Embryonic facial prominence (tissue), 1 donor: Measurements from ENCODE around the gene CENPL.

Experiments used
- DNase-seq: peaks from one replicate; pipeline ENCODE4 v3.0.0-alpha.2; 2016; ENCODE audit errors: extremely low spot score

CENPL gene

GRCh38 chr1:173758110-173758509 is 66.6 kb downstream of the CENPL start:
- DNase-seq: no peak

DNA sequence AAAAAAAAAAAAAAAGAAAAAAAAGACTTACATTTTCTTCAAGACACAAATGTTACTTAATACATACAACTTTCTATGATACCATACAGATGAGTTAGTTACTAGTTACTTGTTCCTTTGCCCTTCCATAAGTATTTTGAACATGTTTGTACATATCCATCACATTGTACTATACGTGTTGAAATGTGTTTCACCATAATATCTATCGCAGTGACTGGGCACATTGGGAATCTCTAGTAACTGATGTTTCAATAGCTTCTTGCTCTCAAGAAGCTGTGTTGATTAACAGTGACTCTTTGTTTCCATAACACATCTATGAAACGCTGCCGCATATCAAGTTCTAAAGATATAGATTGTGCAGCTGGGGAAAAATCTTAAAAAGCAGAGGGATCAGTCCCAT is 67.0 kb downstream of the CENPL start:
- no peak for DNase-seq

DNA sequence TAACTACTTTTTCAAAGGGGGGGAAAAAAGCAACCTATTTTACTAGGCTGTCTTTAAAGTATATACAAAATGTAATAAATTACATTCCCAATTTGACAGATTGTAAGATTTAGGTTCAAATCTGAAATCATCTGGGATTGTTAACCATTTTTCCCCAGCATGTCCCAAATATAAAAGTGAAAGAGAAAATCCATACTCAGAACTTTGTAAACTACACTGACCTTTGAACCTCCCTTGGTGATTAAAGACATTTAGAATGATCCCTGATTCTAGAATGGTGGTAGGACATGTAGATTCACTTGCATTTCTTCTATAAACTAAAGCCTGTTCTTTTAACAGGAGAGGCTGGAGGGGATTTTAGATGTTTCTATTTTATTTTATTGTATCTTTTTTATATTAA is 70.9 kb downstream of the CENPL start:
- no peak for DNase-seq
